Liver (tissue), 9 donors: Measurements from ENCODE around the gene URI1. TPM values are rescaled to one million over a fixed set of nuclear protein-coding genes. Genes with fewer than 3 reads are reported as not detected.

Experiments used
- DNase-seq: peaks from one replicate; pipeline ENCODE4 v3.0.0-alpha.2; 2017; ENCODE audit warnings: low spot score
- H3K27ac ChIP-seq, 2 donors: one replicate each; pipeline ENCODE4 v1.7.0; 2013; ENCODE audit warnings: inconsistent platforms in 2 of 2, low read length in 2 of 2, control low read depth in 1 of 2, low read depth in 1 of 2, mild to moderate bottlenecking in 1 of 2
- H3K27me3 ChIP-seq, 4 donors: one replicate each; pipeline versions ENCODE4 v1.6.1 to v1.7.0; 2013; ENCODE audit warnings: low read length in 3 of 4, inconsistent platforms in 1 of 4, mild to moderate bottlenecking in 1 of 4, moderate library complexity in 1 of 4; ENCODE audit not compliant: control insufficient read depth in 4 of 4, insufficient read depth in 4 of 4
- H3K36me3 ChIP-seq, 4 donors: one replicate each; pipeline versions ENCODE4 v1.6.1 to v1.7.0; 2013; ENCODE audit warnings: low read length in 3 of 4, mild to moderate bottlenecking in 3 of 4, low read depth in 1 of 4, moderate library complexity in 1 of 4; ENCODE audit not compliant: control insufficient read depth in 4 of 4, insufficient read depth in 3 of 4
- H3K4me1 ChIP-seq, 4 donors: one replicate each; pipeline versions ENCODE4 v1.6.1 to v1.7.0; 2013; ENCODE audit warnings: low read length in 3 of 4, mild to moderate bottlenecking in 3 of 4, moderate library complexity in 1 of 4; ENCODE audit not compliant: control insufficient read depth in 4 of 4, insufficient read depth in 4 of 4
- H3K4me3 ChIP-seq, 3 donors: one replicate each; pipeline versions ENCODE4 v1.6.1 to v1.7.0; 2013; ENCODE audit warnings: low read length in 3 of 3, control low read depth in 1 of 3, low read depth in 1 of 3, mild to moderate bottlenecking in 1 of 3
- H3K9ac ChIP-seq, 2 donors: one replicate each; pipeline ENCODE4 v1.7.0; 2013; ENCODE audit warnings: low read length in 2 of 2, mild to moderate bottlenecking in 2 of 2, moderate library complexity in 2 of 2, control low read depth in 1 of 2, low read depth in 1 of 2
- H3K9me3 ChIP-seq, 4 donors: one replicate each; pipeline versions ENCODE4 v1.6.1 to v1.7.0; 2013; ENCODE audit warnings: low read length in 3 of 4; ENCODE audit not compliant: control insufficient read depth in 4 of 4
- CTCF ChIP-seq: fragments of 150-350 bp; IDR thresholded peaks from 2 replicates; pipeline ENCODE4 v1.5.1; 2017; ENCODE audit warnings: improper control_type of control experiment, low read depth, low read length; ENCODE audit not compliant: missing input control
- EGR1 ChIP-seq, 2 donors: IDR thresholded peaks; 2 replicates each; pipeline ENCODE4 v1.6.1; 2016 to 2018; ENCODE audit warnings: antibody characterized with exemption in 2 of 2, low read depth in 2 of 2
- FOXA1 ChIP-seq: IDR thresholded peaks from 2 replicates; pipeline ENCODE4 v1.6.1; 2016; ENCODE audit warnings: antibody characterized with exemption
- FOXA2 ChIP-seq: IDR thresholded peaks from 2 replicates; pipeline ENCODE4 v1.6.1; 2016; ENCODE audit warnings: antibody characterized with exemption
- GABPA ChIP-seq, 2 donors: IDR thresholded peaks in 1 of 2; conservative IDR thresholded peaks in 1 of 2; 2 replicates each; pipeline ENCODE4 v1.6.1; 2016; ENCODE audit warnings: antibody characterized with exemption in 2 of 2, mild to moderate bottlenecking in 1 of 2, moderate library complexity in 1 of 2
- HNF4A ChIP-seq, 2 donors: conservative IDR thresholded peaks; 2 replicates each; pipeline ENCODE4 v1.6.1; 2016; ENCODE audit warnings: antibody characterized with exemption in 2 of 2, mild to moderate bottlenecking in 2 of 2
- HNF4G ChIP-seq: IDR thresholded peaks from 2 replicates; pipeline ENCODE4 v1.6.1; 2016; ENCODE audit warnings: antibody characterized with exemption
- JUND ChIP-seq, 2 donors: IDR thresholded peaks; 2 replicates each; pipeline ENCODE4 v1.6.1; 2016; ENCODE audit warnings: antibody characterized with exemption in 2 of 2
- MAX ChIP-seq: IDR thresholded peaks from 2 replicates; pipeline ENCODE4 v1.6.1; 2016; ENCODE audit warnings: antibody characterized with exemption
- NR2F2 ChIP-seq: IDR thresholded peaks from 2 replicates; pipeline ENCODE4 v1.6.1; 2016; ENCODE audit warnings: antibody characterized with exemption
- RAD21 ChIP-seq, 2 donors: IDR thresholded peaks; 2 replicates each; pipeline ENCODE4 v1.6.1; 2016; ENCODE audit warnings: antibody characterized with exemption in 2 of 2, mild to moderate bottlenecking in 2 of 2
- REST ChIP-seq: IDR thresholded peaks from 2 replicates; pipeline ENCODE4 v1.6.1; 2016; ENCODE audit warnings: antibody characterized with exemption, mild to moderate bottlenecking
- RXRA ChIP-seq, 2 donors: IDR thresholded peaks; 2 replicates each; pipeline ENCODE4 v1.6.1; 2017 to 2018; ENCODE audit warnings: antibody characterized with exemption in 2 of 2, mild to moderate bottlenecking in 1 of 2
- SP1 ChIP-seq: IDR thresholded peaks from 2 replicates; pipeline ENCODE4 v1.6.1; 2018; ENCODE audit warnings: antibody characterized with exemption, mild to moderate bottlenecking
- TAF1 ChIP-seq: conservative IDR thresholded peaks from 2 replicates; pipeline ENCODE4 v1.6.1; 2016; ENCODE audit warnings: antibody characterized with exemption, mild to moderate bottlenecking
- YY1 ChIP-seq: IDR thresholded peaks from 2 replicates; pipeline ENCODE4 v1.6.1; 2016; ENCODE audit warnings: antibody characterized with exemption, mild to moderate bottlenecking
- WGBS: extraction: QIAGEN DNeasy Blood & Tissue Kit; methylation state at CpG from one replicate; pipeline ENCODE4 v1.1.7; 2013; 5-methylcytosine and 5-hydroxymethylcytosine counted together
- polyA plus RNA-seq, 2 donors: library from polyadenylated mRNA; stranded (reverse) in 1 of 2; unstranded in 1 of 2; fragments of 200-250 nt in 1 of 2; fragments of >200 nt in 1 of 2; fragmentation: Nextera tagmentation in 1 of 2; extraction: Ambion mirVana in 1 of 2; gene quantifications; one replicate each; pipeline versions ENCODE4 v1.2.1 to v1.2.3, GENCODE V29; 2013 to 2015
- total RNA-seq, 2 donors: library from RNA; depleted of rRNA; stranded (reverse); fragments of >200 nt; gene quantifications; one replicate each; pipeline ENCODE4 v1.2.3, GENCODE V29; 2014
- TF ChIP-seq, protein P1 (sequence below): IDR thresholded peaks from 2 replicates; pipeline ENCODE4 v1.6.1; 2016; ENCODE audit warnings: antibody characterized with exemption
- TF ChIP-seq, protein P2 (sequence below): IDR thresholded peaks from 2 replicates; pipeline ENCODE4 v1.6.1; 2016; ENCODE audit warnings: antibody characterized with exemption
- donor health status: healthy.
- donor health status: healthy.
- donor health status: healthy.
- donor health status: healthy.
- donor health status: healthy.

Gene URI1
- total and polyA plus RNA-seq, 4 donors, result 12.2 to 29.5 (median 15.7) TPM

- Histone ChIP-seq H3K36me3 (no peaks in the 10 kb centered on the region), H3K9me3 (no peaks in the 10 kb centered on the region), H3K4me1 (no peaks in the 10 kb centered on the region), H3K27ac (no peak overlapping the region), H3K4me3 (no peak overlapping the region), H3K27me3 (no peaks in the 10 kb centered on the region), H3K9ac (no peak overlapping the region)
- no peak for TF ChIP-seq TAF1
- no peak for TF ChIP-seq RXRA (IDR thresholded peaks at IDR 0.05)
- DNase-seq, result no peak
- 81% methylated on average over 13 of the region's 13 CpGs for WGBS
Observed at GRCh38 chr19:30049846-30050667, 108.0 kb downstream of the URI1 start.

DNA sequence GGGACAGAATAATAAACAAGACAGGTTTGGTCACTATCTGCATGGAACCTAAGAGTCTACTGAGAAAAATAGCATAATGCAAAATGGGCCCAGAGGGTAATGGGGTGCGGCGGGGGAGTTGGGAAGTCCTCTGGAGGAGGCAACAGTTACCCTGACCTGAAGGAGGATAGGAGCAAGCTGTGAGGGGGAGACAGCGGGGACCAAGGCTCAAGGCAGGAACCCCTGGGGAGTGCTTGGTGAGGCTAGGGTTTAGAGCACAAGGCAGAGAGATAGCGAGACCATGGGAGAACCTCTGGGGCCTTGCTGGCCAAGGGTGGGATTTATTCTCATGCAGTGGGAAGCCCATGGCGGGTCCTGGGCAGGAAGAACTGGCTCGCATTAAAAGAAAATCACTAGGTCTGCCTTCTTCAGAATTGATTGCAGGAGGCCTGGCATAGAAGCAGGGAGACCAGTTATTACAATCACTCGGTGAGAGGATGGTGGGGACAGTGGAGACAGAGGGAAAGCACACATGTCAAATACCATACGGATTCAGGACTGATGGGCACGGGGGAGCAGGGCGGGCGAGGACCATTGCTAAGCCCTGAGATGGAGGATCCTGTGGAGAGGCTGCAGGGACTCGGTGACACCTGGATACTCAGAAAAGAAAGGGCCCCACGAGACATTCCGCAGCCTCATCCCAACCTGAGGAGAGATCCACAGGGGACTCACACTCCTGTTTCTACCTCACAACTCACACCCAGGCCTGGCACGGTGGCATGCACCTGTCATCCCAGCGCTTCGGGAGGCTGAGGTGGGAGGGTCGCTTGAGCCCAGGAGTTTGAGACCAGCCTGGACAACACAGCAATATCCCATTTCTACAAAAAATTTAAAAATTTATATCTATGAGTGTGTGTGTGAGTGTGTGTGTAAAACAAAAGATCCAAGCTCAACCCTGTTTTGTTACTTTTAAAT, 110.4 kb downstream of the URI1 start:
- Histone ChIP-seq H3K4me1 (no peaks in the 10 kb centered on the region), H3K9me3 (no peaks in the 10 kb centered on the region), H3K9ac (no peak overlapping the region), H3K36me3 (no peaks in the 10 kb centered on the region), H3K27ac (no peak overlapping the region), H3K27me3 (no peaks in the 10 kb centered on the region), H3K4me3 (no peak overlapping the region)
- DNase-seq, result no peak
- WGBS, result 95% methylated on average over 18 of the region's 18 CpGs
- TF ChIP-seq HNF4G, result no peak
- no peak for TF ChIP-seq CTCF
- no peak for TF ChIP-seq NR2F2
- TF ChIP-seq, protein P1, sequence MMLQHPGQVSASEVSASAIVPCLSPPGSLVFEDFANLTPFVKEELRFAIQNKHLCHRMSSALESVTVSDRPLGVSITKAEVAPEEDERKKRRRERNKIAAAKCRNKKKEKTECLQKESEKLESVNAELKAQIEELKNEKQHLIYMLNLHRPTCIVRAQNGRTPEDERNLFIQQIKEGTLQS, result no peak
- no peak for TF ChIP-seq REST
- no peak for TF ChIP-seq TAF1
- TF ChIP-seq RAD21 (IDR thresholded peaks at IDR 0.05), result no peak
- TF ChIP-seq GABPA (IDR thresholded peaks at IDR 0.05 in 1 of 2, conservative IDR thresholded peaks at IDR 0.05 in 1 of 2), result no peak
- TF ChIP-seq FOXA2, result no peak
- no peak for TF ChIP-seq FOXA1
- TF ChIP-seq, protein P2, sequence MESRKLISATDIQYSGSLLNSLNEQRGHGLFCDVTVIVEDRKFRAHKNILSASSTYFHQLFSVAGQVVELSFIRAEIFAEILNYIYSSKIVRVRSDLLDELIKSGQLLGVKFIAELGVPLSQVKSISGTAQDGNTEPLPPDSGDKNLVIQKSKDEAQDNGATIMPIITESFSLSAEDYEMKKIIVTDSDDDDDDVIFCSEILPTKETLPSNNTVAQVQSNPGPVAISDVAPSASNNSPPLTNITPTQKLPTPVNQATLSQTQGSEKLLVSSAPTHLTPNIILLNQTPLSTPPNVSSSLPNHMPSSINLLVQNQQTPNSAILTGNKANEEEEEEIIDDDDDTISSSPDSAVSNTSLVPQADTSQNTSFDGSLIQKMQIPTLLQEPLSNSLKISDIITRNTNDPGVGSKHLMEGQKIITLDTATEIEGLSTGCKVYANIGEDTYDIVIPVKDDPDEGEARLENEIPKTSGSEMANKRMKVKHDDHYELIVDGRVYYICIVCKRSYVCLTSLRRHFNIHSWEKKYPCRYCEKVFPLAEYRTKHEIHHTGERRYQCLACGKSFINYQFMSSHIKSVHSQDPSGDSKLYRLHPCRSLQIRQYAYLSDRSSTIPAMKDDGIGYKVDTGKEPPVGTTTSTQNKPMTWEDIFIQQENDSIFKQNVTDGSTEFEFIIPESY, result no peak
- no peak for TF ChIP-seq SP1
- no peak for TF ChIP-seq MAX
- no peak for TF ChIP-seq HNF4A (conservative IDR thresholded peaks at IDR 0.05)
- TF ChIP-seq YY1, result no peak
- TF ChIP-seq JUND (IDR thresholded peaks at IDR 0.05), result no peak
- TF ChIP-seq EGR1 (IDR thresholded peaks at IDR 0.05; ENCODE audit: low read depth in 2 of 2), result no peak
- TF ChIP-seq RXRA (IDR thresholded peaks at IDR 0.05), result no peak
